Left renal pelvis (tissue), 4 donors: ENCODE data around the gene LMNB1. TPM values are rescaled to one million over a fixed set of nuclear protein-coding genes. Genes with fewer than 3 reads are reported as not detected.
"Not testable (repeated sequence)": the region's sequence is repeated elsewhere in the genome, so short reads cannot be mapped to it uniquely, and the experiment has no call there.

Experiments used
- DNase-seq, 4 donors: peaks; one replicate each; pipeline ENCODE4 v3.0.0-alpha.2; 2013; ENCODE audit warnings: low read depth in 4 of 4, low spot score in 3 of 4
- polyA plus RNA-seq, 4 donors: library from polyadenylated mRNA; unstranded; fragments of 120-200 nt; gene quantifications; one replicate each; pipeline ENCODE4 v1.2.1, GENCODE V29; 2013; ENCODE audit not compliant: insufficient read length in 4 of 4

Gene LMNB1
- polyA plus RNA-seq: 100 to 1,000 TPM in 3 of 4 donors, 10 to 100 TPM in 1; 76.3 to 138 (median 121) TPM

GRCh38 chr5:126776499-126777256, at the start of gene LMNB1:
Gene LMNB1, plus strand, starts transcription at chr5:126777136. Its CDS starts 373 bp downstream, at chr5:126777509.
- DNase-seq: peak; percentile 83 to 93 (median 88)

- DNase-seq: no peak
Measured at GRCh38 chr5:126732716-126733115, 44.2 kb upstream of the LMNB1 start.

GRCh38 chr5:126734573-126734972, 42.4 kb upstream of the LMNB1 start:
- not testable (repeated sequence) for DNase-seq

- DNase-seq: no peak
Measured at GRCh38 chr5:126736141-126736540, 40.8 kb upstream of the LMNB1 start.

- DNase-seq: no peak
Measured at GRCh38 chr5:126741361-126741760, 35.6 kb upstream of the LMNB1 start.

GRCh38 chr5:126742425-126742824, 34.5 kb upstream of the LMNB1 start:
- DNase-seq: no peak

GRCh38 chr5:126744836-126745235, 32.1 kb upstream of the LMNB1 start:
- no peak for DNase-seq

GRCh38 chr5:126745259-126745992, 31.5 kb upstream of the LMNB1 start:
- DNase-seq: peak in 1 of 4 donors; percentile 35

GRCh38 chr5:126746290-126746689, 30.6 kb upstream of the LMNB1 start:
- DNase-seq: no peak

- DNase-seq: no peak
Measured at GRCh38 chr5:126752081-126752785, 24.7 kb upstream of the LMNB1 start.

GRCh38 chr5:126753227-126753626, 23.7 kb upstream of the LMNB1 start:
- DNase-seq: no peak

- no peak for DNase-seq
Measured at GRCh38 chr5:126754609-126755008, 22.3 kb upstream of the LMNB1 start.

- no peak for DNase-seq
Measured at GRCh38 chr5:126755593-126755992, 21.3 kb upstream of the LMNB1 start.

- DNase-seq: no peak
Measured at GRCh38 chr5:126757713-126758357, 19.1 kb upstream of the LMNB1 start.

GRCh38 chr5:126763371-126763770, 13.6 kb upstream of the LMNB1 start:
- no peak for DNase-seq

GRCh38 chr5:126769703-126770102, 7.2 kb upstream of the LMNB1 start:
- DNase-seq: no peak

GRCh38 chr5:126773536-126773935, 3.4 kb upstream of the LMNB1 start:
- DNase-seq: not testable (repeated sequence)

- DNase-seq: not testable (repeated sequence)
Measured at GRCh38 chr5:126774595-126774994, 2.3 kb upstream of the LMNB1 start.

- DNase-seq: peak in 2 of 4 donors; percentile 32 to 48
Measured at GRCh38 chr5:126777257-126777974, 480 bp downstream of the LMNB1 start.
